ENCODE results near the gene SPTBN1.

DNA sequence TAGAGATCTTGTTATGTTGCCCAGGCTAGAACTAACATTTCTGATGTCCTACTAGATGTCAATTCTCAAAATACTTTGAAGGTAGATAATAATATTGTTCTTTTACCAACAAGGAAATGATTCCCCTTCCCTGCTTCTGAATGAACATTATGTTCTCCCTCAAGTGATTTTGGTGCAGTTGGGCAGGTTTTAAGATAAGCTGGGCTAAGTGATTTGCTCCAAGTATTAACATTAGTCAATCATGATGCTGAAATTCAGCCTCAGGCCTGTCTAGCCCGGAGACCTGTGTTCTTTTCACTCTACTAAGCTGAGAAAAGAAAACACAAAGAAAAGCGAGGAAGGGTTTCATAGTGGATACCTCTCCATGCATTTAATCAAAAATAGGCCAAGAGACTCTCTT lies 38.5 kb upstream of the SPTBN1 start:
- TF ChIP-seq, protein P1, sequence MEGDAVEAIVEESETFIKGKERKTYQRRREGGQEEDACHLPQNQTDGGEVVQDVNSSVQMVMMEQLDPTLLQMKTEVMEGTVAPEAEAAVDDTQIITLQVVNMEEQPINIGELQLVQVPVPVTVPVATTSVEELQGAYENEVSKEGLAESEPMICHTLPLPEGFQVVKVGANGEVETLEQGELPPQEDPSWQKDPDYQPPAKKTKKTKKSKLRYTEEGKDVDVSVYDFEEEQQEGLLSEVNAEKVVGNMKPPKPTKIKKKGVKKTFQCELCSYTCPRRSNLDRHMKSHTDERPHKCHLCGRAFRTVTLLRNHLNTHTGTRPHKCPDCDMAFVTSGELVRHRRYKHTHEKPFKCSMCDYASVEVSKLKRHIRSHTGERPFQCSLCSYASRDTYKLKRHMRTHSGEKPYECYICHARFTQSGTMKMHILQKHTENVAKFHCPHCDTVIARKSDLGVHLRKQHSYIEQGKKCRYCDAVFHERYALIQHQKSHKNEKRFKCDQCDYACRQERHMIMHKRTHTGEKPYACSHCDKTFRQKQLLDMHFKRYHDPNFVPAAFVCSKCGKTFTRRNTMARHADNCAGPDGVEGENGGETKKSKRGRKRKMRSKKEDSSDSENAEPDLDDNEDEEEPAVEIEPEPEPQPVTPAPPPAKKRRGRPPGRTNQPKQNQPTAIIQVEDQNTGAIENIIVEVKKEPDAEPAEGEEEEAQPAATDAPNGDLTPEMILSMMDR (IDR thresholded peaks at IDR 0.05; ENCODE audit: low read depth, low read length): no peak
- no peak for TF ChIP-seq EZH2phosphoT487 (IDR thresholded peaks at IDR 0.05; ENCODE audit: low read depth)
